Osteocyte (in vitro differentiated cells): ENCODE measurements around the gene ATXN1. TPM values are rescaled to one million over a fixed set of nuclear protein-coding genes. Genes with fewer than 3 reads are reported as not detected.

Experiments used
- DNase-seq: peaks from one replicate; pipeline ENCODE4 v3.0.0; 2021; ENCODE audit warnings: mixed read lengths; ENCODE audit not compliant: unreplicated experiment; ENCODE audit errors: extremely low spot score
- H3K27ac Mint-ChIP-seq: one replicate; pipeline ENCODE4 v1.8.0; 2021; ENCODE audit warnings: mild to moderate bottlenecking, mixed read lengths; ENCODE audit not compliant: unreplicated experiment
- H3K27me3 Mint-ChIP-seq: one replicate; pipeline ENCODE4 v1.8.0; 2021; ENCODE audit warnings: mixed read lengths; ENCODE audit not compliant: unreplicated experiment
- H3K36me3 Mint-ChIP-seq: one replicate; pipeline ENCODE4 v1.8.0; 2021; ENCODE audit warnings: mixed read lengths; ENCODE audit not compliant: unreplicated experiment
- H3K4me1 Mint-ChIP-seq: one replicate; pipeline ENCODE4 v1.8.0; 2021; ENCODE audit warnings: mixed read lengths; ENCODE audit not compliant: unreplicated experiment
- H3K4me3 Mint-ChIP-seq: one replicate; pipeline ENCODE4 v1.8.0; 2021; ENCODE audit warnings: mild to moderate bottlenecking, moderate library complexity, mixed read lengths; ENCODE audit not compliant: unreplicated experiment
- H3K9me3 Mint-ChIP-seq: one replicate; pipeline ENCODE4 v1.8.0; 2021; ENCODE audit warnings: mixed read lengths; ENCODE audit not compliant: unreplicated experiment
- total RNA-seq: library from RNA; stranded (reverse); gene quantifications from 2 replicates; pipeline ENCODE4 v1.2.1, GENCODE V29; 2021
- TF ChIP-seq, protein P1 (sequence below): fragments of 200-600 bp; sonication (generic); IDR thresholded peaks from 2 replicates; pipeline ENCODE4 v1.5.0; 2021; ENCODE audit warnings: antibody characterized with exemption, mild to moderate bottlenecking, moderate library complexity

Gene ATXN1
- total RNA-seq, 1 donor from 2014 or later: 54.4 TPM

DNA sequence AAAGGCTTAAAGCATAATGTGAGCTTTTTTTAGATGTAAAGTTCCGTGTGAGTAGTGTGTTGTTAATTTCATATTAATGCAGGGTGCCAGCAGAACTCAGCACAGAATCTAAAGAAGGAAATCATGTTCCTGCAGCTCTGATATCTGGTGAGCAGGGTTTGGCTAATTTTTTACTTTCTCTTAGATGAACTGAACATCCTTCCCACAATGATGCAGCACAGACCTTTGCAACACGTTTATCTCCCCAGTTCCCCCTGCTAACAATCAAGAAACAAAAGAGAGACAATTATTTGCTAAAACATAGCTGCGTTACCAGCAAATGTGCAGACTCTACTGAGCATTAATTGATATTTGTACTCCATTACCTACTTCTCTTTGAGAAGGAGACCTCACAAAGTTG is 39.1 kb upstream of the ATXN1 start:
- DNase-seq: no peak
- no peaks in the 10 kb centered on the region for H3K36me3 Mint-ChIP-seq
- TF ChIP-seq, protein P1, sequence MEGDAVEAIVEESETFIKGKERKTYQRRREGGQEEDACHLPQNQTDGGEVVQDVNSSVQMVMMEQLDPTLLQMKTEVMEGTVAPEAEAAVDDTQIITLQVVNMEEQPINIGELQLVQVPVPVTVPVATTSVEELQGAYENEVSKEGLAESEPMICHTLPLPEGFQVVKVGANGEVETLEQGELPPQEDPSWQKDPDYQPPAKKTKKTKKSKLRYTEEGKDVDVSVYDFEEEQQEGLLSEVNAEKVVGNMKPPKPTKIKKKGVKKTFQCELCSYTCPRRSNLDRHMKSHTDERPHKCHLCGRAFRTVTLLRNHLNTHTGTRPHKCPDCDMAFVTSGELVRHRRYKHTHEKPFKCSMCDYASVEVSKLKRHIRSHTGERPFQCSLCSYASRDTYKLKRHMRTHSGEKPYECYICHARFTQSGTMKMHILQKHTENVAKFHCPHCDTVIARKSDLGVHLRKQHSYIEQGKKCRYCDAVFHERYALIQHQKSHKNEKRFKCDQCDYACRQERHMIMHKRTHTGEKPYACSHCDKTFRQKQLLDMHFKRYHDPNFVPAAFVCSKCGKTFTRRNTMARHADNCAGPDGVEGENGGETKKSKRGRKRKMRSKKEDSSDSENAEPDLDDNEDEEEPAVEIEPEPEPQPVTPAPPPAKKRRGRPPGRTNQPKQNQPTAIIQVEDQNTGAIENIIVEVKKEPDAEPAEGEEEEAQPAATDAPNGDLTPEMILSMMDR: no peak
- H3K4me3 Mint-ChIP-seq: no peak overlapping the region
- no peaks in the 10 kb centered on the region for H3K27me3 Mint-ChIP-seq
- H3K27ac Mint-ChIP-seq: no peak overlapping the region
- no peaks in the 10 kb centered on the region for H3K9me3 Mint-ChIP-seq
- H3K4me1 Mint-ChIP-seq: peaks cover 30% of the 10 kb centered on the region

DNA sequence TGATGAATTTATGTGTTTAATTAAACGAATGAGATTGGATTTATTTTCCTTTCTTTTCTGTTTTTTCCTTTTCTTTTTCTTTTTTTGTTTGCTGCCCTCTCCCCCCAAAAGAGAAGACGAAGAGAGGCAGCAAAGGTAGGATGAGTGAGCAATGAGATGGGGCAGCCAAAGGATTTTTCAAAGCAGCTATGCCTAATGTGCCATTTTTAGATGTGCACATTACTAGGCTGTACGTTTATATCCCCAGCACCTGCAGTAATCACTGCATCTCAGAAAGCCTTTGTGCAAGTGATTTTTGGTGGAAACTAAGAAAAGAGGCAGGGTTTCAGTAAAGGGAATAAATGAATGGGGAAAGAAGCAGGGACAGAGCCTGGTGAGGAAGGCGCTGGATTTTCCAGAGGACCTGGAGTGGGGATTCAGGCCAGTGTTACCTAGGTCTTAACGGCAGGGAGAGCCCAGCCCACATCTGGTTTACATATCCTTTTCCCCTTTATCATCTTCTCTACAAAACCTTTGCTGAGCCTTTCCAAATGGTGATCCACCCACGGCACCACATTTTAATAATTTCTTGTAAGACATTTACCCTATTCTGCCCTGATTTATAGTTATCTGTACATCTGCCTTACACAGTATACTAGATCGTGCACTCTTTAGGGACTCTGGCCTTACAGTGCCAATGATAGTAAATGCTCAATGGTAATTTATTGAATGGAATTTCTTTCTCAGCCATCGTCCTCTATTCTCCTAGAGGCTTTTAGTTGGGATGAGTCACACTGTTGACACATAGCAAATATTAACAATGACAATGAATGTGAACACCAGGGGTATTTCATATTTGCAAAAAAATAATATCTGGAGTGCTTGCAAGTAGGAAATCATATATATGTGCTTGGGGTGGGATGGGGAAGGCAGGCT is 38.3 kb upstream of the ATXN1 start:
- Mint-ChIP-seq H3K4me1 (peaks cover 24% of the 10 kb centered on the region), H3K36me3 (no peaks in the 10 kb centered on the region), H3K9me3 (no peaks in the 10 kb centered on the region), H3K4me3 (no peak overlapping the region), H3K27me3 (no peaks in the 10 kb centered on the region), H3K27ac (no peak overlapping the region)
- TF ChIP-seq, protein P1: no peak
- DNase-seq: no peak

DNA sequence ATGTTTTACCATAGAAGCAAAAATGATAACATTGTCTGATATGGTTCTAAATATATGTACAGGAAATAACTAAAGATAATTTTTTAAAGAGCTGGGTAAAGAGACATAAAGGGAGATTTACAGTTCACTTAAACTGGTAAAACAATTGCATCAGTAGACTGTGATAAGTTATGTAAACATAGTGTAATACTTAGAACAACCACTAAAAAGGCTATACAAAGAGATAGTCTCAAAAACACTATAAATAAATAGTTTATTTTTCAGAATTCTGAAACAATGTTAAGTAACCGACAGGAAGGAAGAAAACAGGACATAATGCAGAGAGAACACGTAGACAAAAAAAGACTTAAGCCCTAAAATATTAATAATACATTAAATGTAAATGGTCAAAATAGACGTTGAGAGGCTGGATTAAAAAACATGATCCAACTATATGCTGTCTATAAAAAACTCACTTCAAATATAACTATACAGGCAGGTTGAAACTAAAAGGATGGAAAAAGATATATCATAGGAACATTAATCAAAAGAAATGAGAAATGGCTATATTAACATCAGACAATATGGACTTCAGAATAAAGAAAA is 32.7 kb upstream of the ATXN1 start:
- Mint-ChIP-seq H3K36me3 (peaks cover 1% of the 10 kb centered on the region), H3K27me3 (no peaks in the 10 kb centered on the region), H3K9me3 (peaks cover 19% of the 10 kb centered on the region), H3K27ac (no peak overlapping the region), H3K4me1 (no peaks in the 10 kb centered on the region), H3K4me3 (no peak overlapping the region)
- DNase-seq: no peak
- TF ChIP-seq, protein P1: peak; percentile 11

DNA sequence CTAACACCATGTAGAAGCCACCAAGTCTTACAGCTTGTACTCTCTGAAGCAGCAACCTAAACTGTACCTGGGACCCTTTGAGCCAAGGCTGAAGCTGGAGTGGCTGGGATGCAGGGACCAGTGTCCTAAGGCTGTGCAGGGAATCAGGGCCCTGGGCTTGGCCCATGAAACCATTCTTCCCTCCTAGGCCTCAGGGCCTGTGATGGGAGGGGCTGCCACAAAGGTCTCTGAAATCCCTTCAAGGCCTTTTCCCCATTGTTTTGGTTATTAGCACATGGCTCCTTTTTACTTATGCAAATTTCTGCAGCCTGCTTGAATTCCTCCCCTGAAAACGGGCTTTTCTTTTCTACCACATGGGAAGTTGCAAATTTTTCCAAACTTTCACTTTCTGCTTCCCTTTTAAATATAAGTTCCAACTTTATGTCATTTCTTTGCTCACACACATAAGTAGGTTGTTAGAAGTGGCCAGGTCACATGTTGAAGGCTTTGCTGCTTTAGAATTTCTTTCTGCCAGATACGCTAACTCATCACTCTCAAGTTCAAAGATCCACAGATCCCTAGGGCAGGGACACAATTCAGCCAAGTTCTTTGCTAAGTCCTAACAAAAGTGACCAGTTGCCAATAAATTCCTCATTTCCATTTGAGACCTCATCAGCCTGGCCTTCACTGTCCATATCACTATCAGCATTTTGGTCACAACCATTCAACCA is 28.2 kb upstream of the ATXN1 start:
- no peak for DNase-seq
- H3K4me1 Mint-ChIP-seq: no peaks in the 10 kb centered on the region

More for the DNA sequence above, 28.2 kb upstream of the ATXN1 start:
- H3K9me3 Mint-ChIP-seq: peaks cover 19% of the 10 kb centered on the region
- TF ChIP-seq, protein P1: no peak
- H3K4me3 Mint-ChIP-seq: no peak overlapping the region
- H3K27me3 Mint-ChIP-seq: no peaks in the 10 kb centered on the region
- H3K27ac Mint-ChIP-seq: no peak overlapping the region
- H3K36me3 Mint-ChIP-seq: peaks cover 1% of the 10 kb centered on the region
